GM12873 (cell line): ENCODE data around the gene SLC7A11.

Source experiments
- TF ChIP-seq, protein P1 (sequence below): IDR thresholded peaks from 2 replicates; pipeline ENCODE4 v1.5.1; 2012; ENCODE audit warnings: low read depth, mild to moderate bottlenecking, moderate library complexity, low read length, control low read depth; ENCODE audit not compliant: insufficient read depth; ENCODE audit errors: missing control alignments

SLC7A11 gene

DNA sequence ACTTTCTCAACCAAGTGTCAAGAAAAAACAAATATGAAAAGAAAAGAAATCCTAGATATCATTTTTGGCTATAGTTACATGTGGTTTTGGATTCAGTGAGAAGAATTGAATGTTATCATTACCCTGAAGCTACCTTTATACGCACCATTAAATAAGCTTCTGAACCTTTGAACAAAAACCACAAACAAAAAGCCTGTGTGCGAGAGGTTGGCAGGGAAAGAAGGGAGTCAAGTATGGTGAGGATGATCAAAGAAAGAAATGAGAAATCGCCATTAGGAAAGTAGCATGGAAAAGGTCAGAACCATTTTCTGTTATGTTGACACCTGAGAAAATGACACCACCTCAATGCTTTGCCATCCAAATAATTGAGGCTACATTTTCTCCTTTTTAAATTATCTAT lies 1.2 kb upstream of the SLC7A11 start:
- TF ChIP-seq, protein P1, sequence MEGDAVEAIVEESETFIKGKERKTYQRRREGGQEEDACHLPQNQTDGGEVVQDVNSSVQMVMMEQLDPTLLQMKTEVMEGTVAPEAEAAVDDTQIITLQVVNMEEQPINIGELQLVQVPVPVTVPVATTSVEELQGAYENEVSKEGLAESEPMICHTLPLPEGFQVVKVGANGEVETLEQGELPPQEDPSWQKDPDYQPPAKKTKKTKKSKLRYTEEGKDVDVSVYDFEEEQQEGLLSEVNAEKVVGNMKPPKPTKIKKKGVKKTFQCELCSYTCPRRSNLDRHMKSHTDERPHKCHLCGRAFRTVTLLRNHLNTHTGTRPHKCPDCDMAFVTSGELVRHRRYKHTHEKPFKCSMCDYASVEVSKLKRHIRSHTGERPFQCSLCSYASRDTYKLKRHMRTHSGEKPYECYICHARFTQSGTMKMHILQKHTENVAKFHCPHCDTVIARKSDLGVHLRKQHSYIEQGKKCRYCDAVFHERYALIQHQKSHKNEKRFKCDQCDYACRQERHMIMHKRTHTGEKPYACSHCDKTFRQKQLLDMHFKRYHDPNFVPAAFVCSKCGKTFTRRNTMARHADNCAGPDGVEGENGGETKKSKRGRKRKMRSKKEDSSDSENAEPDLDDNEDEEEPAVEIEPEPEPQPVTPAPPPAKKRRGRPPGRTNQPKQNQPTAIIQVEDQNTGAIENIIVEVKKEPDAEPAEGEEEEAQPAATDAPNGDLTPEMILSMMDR, result no peak

DNA sequence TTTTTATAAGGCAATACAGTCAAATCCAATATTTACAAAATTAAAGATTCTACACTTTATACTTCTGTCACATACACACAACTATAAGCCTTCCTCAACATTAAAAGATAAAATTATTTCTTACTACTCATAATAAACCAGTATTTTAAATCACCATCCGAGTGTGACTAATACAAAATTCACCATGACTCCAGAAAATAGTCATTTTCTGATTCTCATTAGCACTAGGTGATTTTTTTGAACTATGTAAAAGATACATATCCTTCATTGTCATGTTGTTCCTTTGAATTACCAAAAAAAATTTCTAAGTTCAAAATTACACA lies 646 bp upstream of the SLC7A11 start:
- TF ChIP-seq, protein P1, result no peak

DNA sequence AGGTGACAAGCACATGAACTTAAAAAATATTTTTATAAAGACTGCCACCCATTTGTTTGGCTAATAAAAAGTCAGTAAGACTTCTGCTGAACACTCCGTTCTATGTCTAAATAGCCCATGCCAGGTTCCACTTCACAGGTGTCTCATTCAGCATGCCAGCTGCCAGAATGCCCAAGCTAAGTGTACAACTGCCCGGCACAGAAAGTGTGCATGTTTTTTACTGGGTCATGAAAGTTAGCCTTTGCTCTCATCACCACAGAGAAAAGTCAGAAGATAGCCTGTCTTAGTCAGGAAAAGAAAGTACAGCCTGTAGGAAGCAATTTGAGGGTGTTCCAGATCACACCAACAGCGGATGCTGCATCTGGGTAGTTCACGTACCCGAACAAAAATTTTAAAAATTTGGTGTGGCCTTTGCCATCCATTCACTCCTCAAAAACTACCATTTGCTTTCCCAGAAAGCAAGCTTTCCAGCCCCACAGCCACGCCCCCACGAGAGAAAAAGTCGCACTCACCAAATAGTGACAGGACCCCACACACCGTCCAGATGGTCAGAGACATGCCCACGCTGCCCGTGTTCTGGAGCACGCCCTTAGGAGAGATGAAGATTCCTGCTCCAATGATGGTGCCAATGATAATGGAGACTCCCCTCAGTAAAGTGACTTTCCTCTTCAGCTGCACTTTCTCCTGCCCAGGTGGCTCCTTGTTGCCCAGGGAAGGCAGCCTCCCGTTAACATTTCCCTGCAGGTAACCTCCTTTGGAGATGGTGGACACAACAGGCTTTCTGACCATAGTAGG lies 671 bp downstream of the SLC7A11 start:
- TF ChIP-seq, protein P1, result no peak

DNA sequence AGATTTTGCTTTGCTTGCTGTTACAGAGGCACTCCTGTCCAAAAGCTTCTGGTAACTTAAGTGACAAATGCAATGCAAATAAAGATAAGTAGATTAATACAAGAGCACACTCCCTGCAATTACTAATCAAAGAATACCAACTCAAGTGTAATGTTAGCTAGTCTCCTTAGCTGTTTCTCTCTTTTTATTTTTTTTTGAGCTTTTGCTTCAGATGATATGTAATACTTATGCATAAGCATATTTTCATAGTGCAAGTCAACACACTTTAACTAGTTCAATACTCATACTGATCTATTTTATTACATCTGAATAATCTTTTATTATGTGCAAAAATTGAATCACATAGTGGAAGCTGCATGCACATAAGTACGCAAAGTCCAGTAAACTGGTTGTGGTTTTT lies 2.7 kb downstream of the SLC7A11 start:
- TF ChIP-seq, protein P1, result no peak

DNA sequence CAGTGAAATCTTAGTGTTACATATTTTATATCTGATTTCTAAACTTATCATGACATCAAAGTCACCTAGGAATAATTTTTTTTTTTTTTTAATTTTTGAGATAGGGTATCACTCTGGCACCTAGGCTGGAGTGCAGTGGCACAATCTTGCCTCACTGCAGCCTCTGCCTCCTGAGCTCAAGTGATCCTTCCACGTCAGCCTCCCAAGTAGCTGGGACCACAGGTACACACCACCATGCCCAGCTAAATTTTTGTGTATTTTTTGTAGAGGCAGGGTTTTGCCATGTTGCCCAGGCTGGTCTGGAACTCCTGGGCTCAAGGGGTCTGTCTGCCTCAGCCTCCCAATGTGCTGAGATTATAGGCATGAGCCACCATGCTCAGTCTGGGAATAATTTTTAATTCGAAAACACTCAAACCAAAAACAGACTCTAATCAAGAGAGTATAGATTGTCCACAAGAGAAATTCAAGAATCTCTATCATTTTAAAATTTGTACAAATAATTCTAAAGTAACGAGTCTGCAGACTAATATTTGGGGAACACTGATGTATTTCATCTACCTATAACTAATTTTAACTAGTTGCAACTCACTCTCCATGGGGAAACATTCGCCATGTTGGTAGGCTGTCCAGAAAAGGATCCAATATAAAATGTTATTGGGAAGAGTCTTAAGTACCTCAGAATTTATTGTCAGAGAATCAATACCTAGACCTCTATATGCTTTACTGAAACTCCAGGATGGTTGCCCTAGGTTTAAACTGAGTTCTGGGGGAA lies 3.4 kb downstream of the SLC7A11 start:
- TF ChIP-seq, protein P1, result no peak

DNA sequence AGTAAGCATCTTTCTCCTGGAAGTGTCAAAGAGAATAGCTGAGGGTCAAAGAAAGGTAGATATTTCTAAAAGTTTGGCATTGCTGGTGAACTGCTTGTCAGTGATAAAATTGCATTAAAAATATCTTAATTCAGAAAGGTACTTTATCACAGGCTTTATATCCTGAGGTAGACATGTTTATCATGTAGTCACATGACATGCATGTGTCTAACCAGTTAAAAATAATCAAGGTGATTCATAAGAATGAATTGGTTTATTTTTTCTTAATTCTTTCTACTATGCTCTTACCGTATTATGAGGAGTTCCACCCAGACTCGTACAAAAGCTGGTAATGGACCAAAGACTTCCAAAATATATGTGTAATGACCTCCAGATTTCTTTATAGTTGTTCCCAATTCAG lies 6.1 kb downstream of the SLC7A11 start:
- TF ChIP-seq, protein P1, result no peak

GRCh38 chr4:138235419-138235952 lies 6.7 kb downstream of the SLC7A11 start:
- TF ChIP-seq, protein P1, result no peak
